ENCODE measurements around the gene HELQ. TPM values are rescaled to one million over a fixed set of nuclear protein-coding genes. Genes with fewer than 3 reads are reported as not detected.

Gene HELQ
- 29.4 and 35.2 TPM in 2 replicates for total RNA-seq (2013; cell fraction: nucleolus; rRNA removed)
- total RNA-seq (2014; rRNA removed), result 11.0 and 11.1 TPM in 2 replicates
- 11.1 and 13.3 TPM in 2 replicates for total RNA-seq (2014; rRNA removed; fragmentation: Illumina TruSeq; extraction: Trizol)
- total RNA-seq (2021), result 12.1 and 13.5 TPM in 2 replicates
- polyA plus RNA-seq (2011; ENCODE audit: low read depth), result 5.1 TPM
- 13.3 and 15.0 TPM in 2 replicates for polyA plus RNA-seq (2011; rRNA removed)
- polyA plus RNA-seq (2011; cell fraction: cytosol; rRNA removed), result 7.4 and 8.6 TPM in 2 replicates
- polyA plus RNA-seq (2011; cell fraction: nucleus; rRNA removed), result 10.3 and 12.9 TPM in 2 replicates
- 3.8 and 6.5 TPM in 2 replicates for polyA plus RNA-seq (2012)
- polyA plus RNA-seq (2014; fragmentation: Illumina TruSeq; extraction: Trizol), result 9.6 and 11.6 TPM in 2 replicates
- 1 to 10 TPM; 4.5 to 4.6 TPM for polyA plus RNA-seq (2014; fragmentation: Nextera tagmentation; extraction: Ambion mirVana)
- polyA plus RNA-seq (2014; rRNA removed), result 8.3 and 10.4 TPM in 2 replicates
- polyA plus RNA-seq (2016; fragmentation: Nextera tagmentation; extraction: Ambion mirVana), result 10 to 100 TPM in 1 of 2 experiments, 1 to 10 TPM in 1; 9.9 to 10.8 TPM
- polyA minus RNA-seq (2011; rRNA and poly(A)+ RNA removed), result 12.0 and 13.7 TPM in 2 replicates
- polyA minus RNA-seq (2011; cell fraction: cytosol; rRNA and poly(A)+ RNA removed), result 1.7 and 3.3 TPM in 2 replicates
- 24.3 and 29.5 TPM in 2 replicates for polyA minus RNA-seq (2011; cell fraction: nucleus; rRNA and poly(A)+ RNA removed)
- Bru-seq, nascent RNA, result percentile 70 among the genes with signal in this experiment
- BruChase-seq, experiment 1, labeled RNA remaining after a 6-hour chase, result percentile 59 among the genes with signal in this experiment
- percentile 66 among the genes with signal in this experiment for BruChase-seq, experiment 2, labeled RNA remaining after a 2-hour chase
- long read RNA-seq, experiment 1, partial matches to known transcripts, result 3 of 6 reads
- long read RNA-seq, experiment 1, other reads (novel, unspliced or antisense), result 0 of 6 reads
- long read RNA-seq, experiment 2, transcript HELQ-206 (2 exons, 574 nt), result major isoform, 6 of 42 reads
- long read RNA-seq, experiment 2, partial matches to known transcripts, result 23 of 42 reads
- long read RNA-seq, experiment 2, other reads (novel, unspliced or antisense), result 8 of 42 reads

- Histone ChIP-seq H3K79me2 (ENCODE audit: control insufficient read depth, insufficient read depth, low read length) (peaks cover 48% of the 10 kb centered on the region), H3K27me3 (replicated peaks in 1 of 2; ENCODE audit: control insufficient read depth in 2 of 2, insufficient read depth in 2 of 2, low read length in 1 of 2) (no peaks in the 10 kb centered on the region), H4K20me1 (ENCODE audit: control insufficient read depth, insufficient read depth) (no peaks in the 10 kb centered on the region), H3K4me2 (ENCODE audit: control insufficient read depth, insufficient read depth) (peak within 1 kb of the TSS; percentile 89), H3K36me3 (ENCODE audit: control insufficient read depth in 2 of 2, insufficient read depth in 2 of 2, low read length in 1 of 2) (peaks cover 0 to 19% of the 10 kb centered on the region in 2 experiments; a peak in 3 of 4 replicates), H3K27ac (ENCODE audit: control insufficient read depth, insufficient read depth) (peak within 1 kb of the TSS; percentile 99), H2AFZ (ENCODE audit: control insufficient read depth, low read depth, low read length) (peak within 1 kb of the TSS; percentile 95), H3K9me3 (replicated peaks; ENCODE audit: control insufficient read depth, insufficient read depth, low read length) (no peaks in the 10 kb centered on the region), H3K4me3 (peak within 1 kb of the TSS; percentile 84), H3K4me1 (ENCODE audit: control insufficient read depth, insufficient read depth, low read length) (no peaks in the 10 kb centered on the region), H3K9ac (ENCODE audit: control insufficient read depth, insufficient read depth, low read length) (peak within 1 kb of the TSS; percentile 97)
- in situ Hi-C loops (cut with MboI), result no loop called here
- CTCF ChIA-PET, result interaction anchor here (1.1 to 1.7 kb wide), 7 partner anchors 10 to 555 kb away, joined by 3 to 7 read pairs (median 4); partner anchors contain the start of genes COPS4, COQ2 and THAP9
- POLR2A ChIA-PET, result interaction anchor here (1.4 kb wide), 1 partner anchor 28 kb away, joined by 4 read pairs; no protein-coding TSS in a partner anchor
- FAIRE-seq (peak; percentile 92), DNase-seq (ENCODE audit: low read depth, low spot score) (peak; percentile 98), ATAC-seq (peak; percentile 95)
- TSS peak; percentile 76 for BruUV-seq (replicated peaks)
- SMC1A ChIA-PET (ENCODE audit: uncharacterized antibody, unreplicated experiment), result interaction anchor here (0.6 to 1.7 kb wide), 3 partner anchors 10 to 488 kb away, joined by 3 to 6 read pairs (median 4); no protein-coding TSS in a partner anchor
- RAD21 ChIA-PET (ENCODE audit: unreplicated experiment), result interaction anchor here (0.6 to 1.0 kb wide), 2 partner anchors 12 to 170 kb away, joined by 3 to 5 read pairs; no protein-coding TSS in a partner anchor
- WGBS (ENCODE audit: insufficient coverage, insufficient replicate concordance, low lambda C conversion rate, missing lambda C conversion rate), result under 1% methylated on average over 58 of the region's 58 CpGs
- intact Hi-C loops (cut with micrococcal nuclease; ENCODE audit: unreplicated experiment), result loop anchor here (2.0 to 10.0 kb wide), 4 partner anchors 29 to 563 kb away; partner anchors contain the start of genes ABRAXAS1, COPS4, COQ2 and SEC31A
- peak; percentile 77 for TF ChIP-seq NR2C1 (IDR thresholded peaks at IDR 0.05)
- peak; percentile 99 for TF ChIP-seq CHD2 (IDR thresholded peaks at IDR 0.05; ENCODE audit: borderline replicate concordance, low read depth, low read length)
- no peak for TF ChIP-seq JUND (IDR thresholded peaks at IDR 0.05; ENCODE audit: low read depth, low read length)
- TF ChIP-seq CBX3 (IDR thresholded peaks at IDR 0.05; ENCODE audit: borderline replicate concordance, low read depth), result no peak
- peak; percentile 51; the same call in 1 of the 2 replicates for TF ChIP-seq SREBF1 (IDR thresholded peaks at IDR 0.05; ENCODE audit: low read length)
- TF ChIP-seq MAX (IDR thresholded peaks at IDR 0.05; ENCODE audit: low read depth, low read length), result peak; percentile 100
- no peak for TF ChIP-seq NR2C2 (IDR thresholded peaks at IDR 0.05; ENCODE audit: borderline replicate concordance, control insufficient read depth, insufficient read length, low read depth)
- TF ChIP-seq EP300 (IDR thresholded peaks at IDR 0.05; ENCODE audit: borderline replicate concordance in 1 of 2, control insufficient read depth in 1 of 2, low read depth in 2 of 2, low read length in 2 of 2), result 0 out of 4 replicates have a peak, but pooled peaks of 1 of the 2 experiments have one; percentile 20
- TF ChIP-seq PBX3 (IDR thresholded peaks at IDR 0.05; ENCODE audit: insufficient replicate concordance, low read depth, low read length), result no peak
- TF ChIP-seq IRF4 (IDR thresholded peaks at IDR 0.05; ENCODE audit: low read depth, low read length), result peak; percentile 91
- TF ChIP-seq RBBP5 (conservative IDR thresholded peaks at IDR 0.05), result no peak
- TF ChIP-seq RELB (IDR thresholded peaks at IDR 0.05; ENCODE audit: low read depth), result peak; percentile 97
- TF ChIP-seq CHD1 (IDR thresholded peaks at IDR 0.05; ENCODE audit: low read depth, low read length), result no peak
- peak; percentile 96; the same call in 1 of the 2 replicates for TF ChIP-seq RCOR1 (conservative IDR thresholded peaks at IDR 0.05; ENCODE audit: low read depth, low read length)
- no peak; the same call in 1 of the 2 replicates for TF ChIP-seq DPF2 (IDR thresholded peaks at IDR 0.05)
Observed at GRCh38 chr4:83455281-83456183, at the start of gene HELQ, which contains the start of gene MRPS18C. Gene HELQ (minus strand): TSS chr4:83455823. CDS start chr4:83455693, 130 bp downstream. Gene MRPS18C (plus strand): TSS chr4:83456058. CDS start chr4:83456078, 20 bp downstream.
